Stimulated activated naive CD4-positive, alpha-beta T cell treated with Interleukin-2 at 50 U/mL for 16 hours (primary cell): ENCODE results near the gene PPP1R3C.

Experiments used
- DNase-seq: peaks from one replicate; lab custom pipeline; 2025; lab: John Stamatoyannopoulos, UW

Gene PPP1R3C

GRCh38 chr10:91629715-91630549 lies 2.9 kb downstream of the PPP1R3C start:
- no peak for DNase-seq

GRCh38 chr10:91628383-91628782 lies 4.5 kb downstream of the PPP1R3C start:
- DNase-seq: no peak

GRCh38 chr10:91627344-91628102 lies 5.3 kb downstream of the PPP1R3C start:
- DNase-seq: no peak

- no peak for DNase-seq
These were observed 5.9 kb downstream of the PPP1R3C start for GRCh38 chr10:91626936-91627335.

GRCh38 chr10:91624633-91625032 lies 8.2 kb downstream of the PPP1R3C start:
- DNase-seq: no peak

- DNase-seq: no peak
These were observed 10.3 kb downstream of the PPP1R3C start for GRCh38 chr10:91622601-91623000.

- DNase-seq: no peak
These were observed 11.3 kb downstream of the PPP1R3C start for GRCh38 chr10:91621483-91622113.

GRCh38 chr10:91617072-91617609 lies 15.7 kb downstream of the PPP1R3C start:
- no peak for DNase-seq

GRCh38 chr10:91616137-91616536 lies 16.7 kb downstream of the PPP1R3C start:
- DNase-seq: no peak

- no peak for DNase-seq
These were observed 18.6 kb downstream of the PPP1R3C start for GRCh38 chr10:91614225-91614624.

GRCh38 chr10:91613411-91614187 lies 19.3 kb downstream of the PPP1R3C start:
- no peak for DNase-seq

GRCh38 chr10:91610919-91611318 lies 22.0 kb downstream of the PPP1R3C start:
- DNase-seq: no peak

GRCh38 chr10:91610444-91610843 lies 22.4 kb downstream of the PPP1R3C start:
- no peak for DNase-seq

- no peak for DNase-seq
These were observed 25.0 kb downstream of the PPP1R3C start for GRCh38 chr10:91607646-91608403.

GRCh38 chr10:91605968-91606367 lies 26.9 kb downstream of the PPP1R3C start:
- no peak for DNase-seq

- no peak for DNase-seq
These were observed 28.0 kb downstream of the PPP1R3C start for GRCh38 chr10:91604553-91605534.

- DNase-seq: no peak
These were observed 28.9 kb downstream of the PPP1R3C start for GRCh38 chr10:91603931-91604331.

- no peak for DNase-seq
These were observed 29.9 kb downstream of the PPP1R3C start for GRCh38 chr10:91602868-91603568.

GRCh38 chr10:91602449-91602848 lies 30.4 kb downstream of the PPP1R3C start:
- DNase-seq: no peak
